IMR-90 (cell line): ENCODE results near the gene WFDC12. TPM values are rescaled to one million over a fixed set of nuclear protein-coding genes. Genes with fewer than 3 reads are reported as not detected.

Experiments used
- ATAC-seq: fragments of 200-7000 bp; cut with Tn5 transposase; 2 replicates; pipeline ENCODE4 v1.9.1; 2020; ENCODE audit warnings: low read depth, mild to moderate bottlenecking, moderate library complexity
- BruUV-seq: library from RNA; stranded (reverse); fragments of 400-500 nt; replicated peaks from 2 replicates; lab custom pipeline; 2021; lab: Mats Ljungman, UMichigan
- CTCF ChIA-PET: fragments of 300-600 bp; formaldehyde crosslinking; extraction: SDS; loops from one replicate; lab custom pipeline; 2021; ENCODE audit warnings: antibody characterized with exemption; lab: Yijun Ruan, JAX
- POLR2A ChIA-PET: fragments of 300-600 bp; sonication (Branson Sonifier 250); formaldehyde crosslinking; loops from one replicate; lab custom pipeline; 2022; ENCODE audit warnings: antibody characterized with exemption; ENCODE audit not compliant: unreplicated experiment; lab: Charles Lee
- DNase-seq: peaks from one replicate; pipeline ENCODE4 v3.0.0; 2013
- H2AFZ ChIP-seq: replicated peaks from 2 replicates; pipeline ENCODE3; 2013; ENCODE audit warnings: low read length, mild to moderate bottlenecking; ENCODE audit not compliant: poor library complexity
- H2AK5ac ChIP-seq: 2 replicates; pipeline ENCODE4 v1.6.1; 2013; ENCODE audit warnings: low read depth, low read length, inconsistent platforms
- H2AK9ac ChIP-seq: replicated peaks from 2 replicates; pipeline ENCODE3; 2013; ENCODE audit warnings: mild to moderate bottlenecking, low read depth, low read length, moderate library complexity; ENCODE audit not compliant: poor library complexity
- H2BK120ac ChIP-seq: 2 replicates; pipeline ENCODE4 v1.6.1; 2013; ENCODE audit warnings: low read depth, low read length, inconsistent platforms
- H2BK15ac ChIP-seq: 3 replicates; pipeline ENCODE4 v1.6.1; 2013; ENCODE audit warnings: low read depth, low read length, inconsistent platforms
- H2BK20ac ChIP-seq: 2 replicates; pipeline ENCODE4 v1.6.1; 2013; ENCODE audit warnings: low read depth, mild to moderate bottlenecking, inconsistent platforms, low read length, moderate library complexity
- H2BK5ac ChIP-seq: 2 replicates; pipeline ENCODE4 v1.6.1; 2013; ENCODE audit warnings: mild to moderate bottlenecking, low read depth, low read length, inconsistent platforms; ENCODE audit not compliant: poor library complexity, severe bottlenecking
- H3K14ac ChIP-seq: replicated peaks from 2 replicates; pipeline ENCODE4 v1.6.1; 2013; ENCODE audit warnings: low read depth, low read length, inconsistent platforms
- H3K18ac ChIP-seq: 2 replicates; pipeline ENCODE4 v1.6.1; 2013; ENCODE audit warnings: low read depth, low read length, control low read depth
- H3K23ac ChIP-seq: 2 replicates; pipeline ENCODE4 v1.6.1; 2013; ENCODE audit warnings: low read depth, low read length, inconsistent platforms
- H3K27ac ChIP-seq: 2 replicates; pipeline ENCODE4 v1.5.1; 2013; ENCODE audit warnings: mild to moderate bottlenecking, control low read depth, low read length; ENCODE audit not compliant: insufficient read depth
- H3K27me3 ChIP-seq: 2 replicates; pipeline ENCODE4 v1.6.1; 2013; ENCODE audit warnings: low read length; ENCODE audit not compliant: control insufficient read depth, insufficient read depth
- H3K36me3 ChIP-seq: 2 replicates; pipeline ENCODE4 v1.6.1; 2013; ENCODE audit warnings: low read length, mixed read lengths; ENCODE audit not compliant: control insufficient read depth, insufficient read depth
- H3K4ac ChIP-seq: 2 replicates; pipeline ENCODE4 v1.6.1; 2013; ENCODE audit warnings: low read depth, low read length, inconsistent platforms
- H3K4me1 ChIP-seq: 2 replicates; pipeline ENCODE4 v1.6.1; 2013; ENCODE audit warnings: low read length, mixed read lengths; ENCODE audit not compliant: control insufficient read depth, insufficient read depth
- H3K4me2 ChIP-seq: 2 replicates; pipeline ENCODE4 v1.6.1; 2013; ENCODE audit warnings: low read depth, mild to moderate bottlenecking, control low read depth, low read length, moderate library complexity
- H3K4me3 ChIP-seq: 2 replicates; pipeline ENCODE4 v1.5.1; 2013; ENCODE audit warnings: low read depth, mild to moderate bottlenecking, control low read depth, low read length, moderate library complexity; ENCODE audit not compliant: insufficient read depth
- H3K56ac ChIP-seq: 2 replicates; pipeline ENCODE4 v1.6.1; 2013; ENCODE audit warnings: low read length, inconsistent platforms; ENCODE audit not compliant: insufficient read depth; ENCODE audit errors: extremely low read depth
- H3K79me1 ChIP-seq, 2 experiments: 2 replicates each; pipeline ENCODE4 v1.6.1; 2013; ENCODE audit warnings: low read length in 2 of 2, inconsistent platforms in 1 of 2, low read depth in 1 of 2
- H3K9ac ChIP-seq: 2 replicates; pipeline ENCODE4 v1.6.1; 2013; ENCODE audit warnings: low read depth, low read length, control low read depth
- H3K9me1 ChIP-seq: 2 replicates; pipeline ENCODE4 v1.6.1; 2013; ENCODE audit warnings: low read length, inconsistent platforms; ENCODE audit not compliant: insufficient read depth
- H3K9me3 ChIP-seq: 2 replicates; pipeline ENCODE4 v1.6.1; 2013; ENCODE audit warnings: low read length; ENCODE audit not compliant: control insufficient read depth, insufficient read depth
- H4K20me1 ChIP-seq: 2 replicates; pipeline ENCODE4 v1.6.1; 2013; ENCODE audit warnings: low read length, inconsistent platforms; ENCODE audit not compliant: insufficient read depth
- H4K5ac ChIP-seq: 2 replicates; pipeline ENCODE4 v1.6.1; 2013; ENCODE audit warnings: mild to moderate bottlenecking, low read depth, low read length, control low read depth
- H4K8ac ChIP-seq, 2 experiments: 2 replicates each; pipeline ENCODE4 v1.6.1; 2013; ENCODE audit warnings: low read depth in 2 of 2, low read length in 2 of 2, control low read depth in 1 of 2, inconsistent platforms in 1 of 2
- H4K91ac ChIP-seq: 2 replicates; pipeline ENCODE4 v1.6.1; 2013; ENCODE audit warnings: low read depth, low read length, inconsistent platforms; ENCODE audit not compliant: insufficient read depth
- FOS ChIP-seq: fragments of 150-350 bp; IDR thresholded peaks from 2 replicates; pipeline ENCODE4 v1.6.1; 2016; ENCODE audit warnings: low read depth, low read length
- MXI1 ChIP-seq: IDR thresholded peaks from 2 replicates; pipeline ENCODE4 v1.6.1; 2012; ENCODE audit warnings: low read depth, mild to moderate bottlenecking, low read length, moderate library complexity, borderline replicate concordance
- RCOR1 ChIP-seq: IDR thresholded peaks from 2 replicates; pipeline ENCODE4 v1.6.1; 2012; ENCODE audit warnings: mild to moderate bottlenecking, low read length, improper control_type of control experiment; ENCODE audit not compliant: insufficient replicate concordance
- SMC3 ChIP-seq: fragments of 150-350 bp; IDR thresholded peaks from 2 replicates; pipeline ENCODE4 v1.6.1; 2016; ENCODE audit warnings: low read depth, mild to moderate bottlenecking, antibody characterized with exemption, low read length, moderate library complexity
- WGBS, 2 experiments: methylation state at CpG; one replicate each; pipeline versions ENCODE4 v1.1.5 to v1.1.7; 2013; ENCODE audit warnings: missing lambda C conversion rate in 2 of 2; ENCODE audit not compliant: insufficient read length in 1 of 2; ENCODE audit errors: extremely low coverage in 2 of 2; 5-methylcytosine and 5-hydroxymethylcytosine counted together
- dilution Hi-C: fragments of 300-500 bp; cut with HindIII; formaldehyde crosslinking; loops from one replicate; pipeline ENCODE4 v1.14.3; 2018; ENCODE audit warnings: low sequenced_read_pairs; ENCODE audit not compliant: unreplicated experiment
- in situ Hi-C: fragments of 300-500 bp; cut with MboI; formaldehyde crosslinking; loops from 3 replicates; pipeline ENCODE4 v1.14.3; 2019; ENCODE audit warnings: low sequenced_read_pairs, inconsistent platforms, mixed read lengths
- intact Hi-C: fragments of 100-400 bp; cut with micrococcal nuclease; formaldehyde crosslinking; loops from 2 replicates; pipeline ENCODE4 v1.10.0; 2022
- polyA plus RNA-seq, 3 experiments: library from polyadenylated mRNA; depleted of rRNA; stranded (reverse); fragments of >200 nt; gene quantifications; 2 replicates each; pipeline ENCODE4 v1.2.3, GENCODE V29; 2012; ENCODE audit warnings: low replicate concordance in 1 of 3
- total RNA-seq: library from RNA; depleted of rRNA; stranded (reverse); fragments of >200 nt; gene quantifications from 2 replicates; pipeline ENCODE4 v1.2.3, GENCODE V29; 2012

The WFDC12 gene
- total and polyA plus RNA-seq, 2 of the 4 experiments (the other 2 are of a cell fraction) = not detected

DNA sequence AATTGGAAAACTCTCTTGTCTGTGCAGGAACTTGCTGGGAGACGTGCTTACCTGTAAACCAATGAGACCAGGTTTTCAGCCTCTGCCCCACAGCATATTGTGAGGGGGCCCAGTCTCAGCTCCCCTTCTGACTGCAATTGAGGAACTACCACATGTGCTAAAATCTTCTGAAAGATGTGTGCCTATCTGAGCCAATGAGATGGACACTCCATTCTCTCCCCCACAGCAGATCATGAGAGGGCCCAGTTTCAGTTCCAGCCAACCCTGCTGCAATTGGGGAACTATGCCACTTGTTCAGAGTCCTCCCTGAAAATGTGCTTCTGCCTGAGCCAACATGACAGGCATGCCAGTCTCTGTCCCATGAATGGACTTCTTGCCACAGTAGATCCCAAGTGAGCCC, 29.5 kb upstream of the WFDC12 start:
- H3K18ac ChIP-seq = no peak overlapping the region
- no peak overlapping the region for H2AFZ ChIP-seq
- H4K8ac ChIP-seq = no peak overlapping the region
- H2AK9ac ChIP-seq = no peak overlapping the region
- H4K91ac ChIP-seq = no peak overlapping the region
- no peak for ATAC-seq
- H3K9me3 ChIP-seq = no peaks in the 10 kb centered on the region
- POLR2A ChIA-PET = no interaction called here
- peaks cover 2% of the 10 kb centered on the region; the same call in 1 of the 2 replicates for H3K4me1 ChIP-seq
- H3K36me3 ChIP-seq = no peaks in the 10 kb centered on the region
- H3K9ac ChIP-seq = no peak overlapping the region
- DNase-seq = no peak
- TF ChIP-seq SMC3 = no peak
- TF ChIP-seq RCOR1 = no peak
- TF ChIP-seq FOS = no peak
- no peak for TF ChIP-seq MXI1
- H3K27ac ChIP-seq = no peak overlapping the region
- peaks cover 7% of the 10 kb centered on the region for H3K27me3 ChIP-seq
- H4K5ac ChIP-seq = no peak overlapping the region
- no TSS peak for BruUV-seq
- no peak overlapping the region for H3K4me3 ChIP-seq
- H3K79me1 ChIP-seq = no peaks in the 10 kb centered on the region
- H2BK20ac ChIP-seq = no peak overlapping the region
- H2BK15ac ChIP-seq = no peak overlapping the region
- H4K20me1 ChIP-seq = no peaks in the 10 kb centered on the region
- H3K4me2 ChIP-seq = no peak overlapping the region
- H3K4ac ChIP-seq = no peak overlapping the region
- in situ Hi-C loops = no loop called here
- CTCF ChIA-PET = no interaction called here
- H3K56ac ChIP-seq = no peak overlapping the region
- no peak overlapping the region for H2BK5ac ChIP-seq
- no peak overlapping the region for H3K14ac ChIP-seq
- H2AK5ac ChIP-seq = no peak overlapping the region
- no peak overlapping the region for H2BK120ac ChIP-seq
- no CpG with 5 or more reads among the region's 1 CpG for WGBS, 2 experiments
- dilution Hi-C loops = no loop called here
- intact Hi-C loops = no loop called here
- H3K23ac ChIP-seq = no peak overlapping the region
- H3K9me1 ChIP-seq = no peaks in the 10 kb centered on the region
